ENCODE data around the gene MAT2B.

GRCh38 chr5:163475411-163475810, 30.0 kb upstream of the MAT2B start:
- no peak for TF ChIP-seq CTCF (conservative IDR thresholded peaks at IDR 0.05)
- no peak for TF ChIP-seq EZH2 (IDR thresholded peaks at IDR 0.05; ENCODE audit: low read depth)

Measured in PC-9 (cell line).